Stimulated activated CD4-positive, alpha-beta T cell treated with anti-CD3 and anti-CD28 coated beads, TNF-alpha, amount 100 ng/mL, for 48 hours (primary cell): ENCODE measurements around the gene GAST.
"Not testable (repeated sequence)": the region's sequence is repeated elsewhere in the genome, so short reads cannot be mapped to it uniquely, and the experiment has no call there.

Experiments used
- DNase-seq, 3 donors: peaks; one replicate each; pipeline ENCODE4 v3.0.0-alpha.2; 2020; ENCODE audit warnings: low read depth in 3 of 3

GAST gene

DNA sequence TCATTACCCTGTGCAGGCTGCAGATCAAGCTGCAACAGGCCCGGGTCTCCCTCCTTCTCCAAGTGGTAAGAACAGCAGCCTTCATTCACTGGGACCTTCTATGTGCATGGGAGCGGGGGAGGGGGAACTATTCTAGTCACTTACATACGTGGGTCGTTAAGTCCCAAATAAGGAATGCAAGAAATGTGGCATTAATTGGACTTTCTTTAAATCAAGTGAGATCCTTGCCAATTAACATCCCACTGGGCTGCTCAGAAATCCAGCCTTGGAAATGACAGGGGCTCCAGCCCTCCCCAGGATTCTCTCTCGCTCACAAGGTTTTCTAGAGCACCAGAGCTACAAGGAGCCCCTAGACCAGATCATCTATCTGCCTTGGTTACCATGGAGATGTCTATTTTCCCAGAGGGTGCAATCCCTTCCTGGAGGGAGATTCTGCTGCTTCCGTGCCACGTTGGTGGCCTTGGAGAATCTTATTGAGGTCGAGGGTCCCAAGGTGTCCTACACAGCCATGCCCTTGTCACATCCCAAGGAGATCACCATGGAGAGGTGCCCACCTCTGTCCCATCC, 28.6 kb upstream of the GAST start:
- no peak for DNase-seq

DNA sequence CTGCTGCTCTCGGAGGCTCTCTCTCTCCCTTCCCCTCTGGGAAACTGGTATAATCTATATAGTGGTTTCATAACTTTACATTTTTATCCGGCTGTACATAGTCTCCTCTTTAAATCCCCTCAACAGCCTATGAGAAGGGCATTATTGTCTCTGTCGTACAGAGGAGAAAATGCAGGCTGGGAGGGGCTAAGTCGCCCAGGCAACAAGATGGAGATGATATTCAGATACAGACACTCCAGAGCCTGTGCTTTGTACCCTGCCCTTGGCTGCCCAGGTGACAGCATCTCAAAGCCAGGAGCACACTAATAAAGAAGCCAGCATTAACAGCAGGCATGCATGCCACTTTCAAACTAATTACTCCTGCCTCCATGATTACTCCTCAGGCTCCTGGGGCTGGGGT, 28.1 kb upstream of the GAST start:
- DNase-seq, result no peak

DNA sequence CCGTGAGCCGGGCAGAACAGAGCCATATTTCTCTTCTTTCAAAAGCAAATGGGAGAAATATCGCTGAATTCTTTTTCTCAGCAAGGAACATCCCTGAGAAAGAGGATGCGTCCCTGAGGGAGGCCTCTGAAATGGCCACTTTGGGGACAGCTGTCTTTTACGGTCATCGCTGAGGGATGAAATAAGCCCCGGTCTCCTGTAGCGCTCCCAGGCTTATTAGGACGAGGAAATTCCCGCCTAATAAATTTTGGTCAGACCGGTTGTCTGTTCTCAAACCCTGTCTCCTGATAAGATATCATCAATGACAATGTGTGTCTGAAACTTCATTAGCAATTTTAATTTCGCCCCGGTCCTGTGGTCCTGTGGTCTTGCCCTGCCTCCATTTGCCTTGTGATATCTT, 26.4 kb upstream of the GAST start:
- DNase-seq, result not testable (repeated sequence)

DNA sequence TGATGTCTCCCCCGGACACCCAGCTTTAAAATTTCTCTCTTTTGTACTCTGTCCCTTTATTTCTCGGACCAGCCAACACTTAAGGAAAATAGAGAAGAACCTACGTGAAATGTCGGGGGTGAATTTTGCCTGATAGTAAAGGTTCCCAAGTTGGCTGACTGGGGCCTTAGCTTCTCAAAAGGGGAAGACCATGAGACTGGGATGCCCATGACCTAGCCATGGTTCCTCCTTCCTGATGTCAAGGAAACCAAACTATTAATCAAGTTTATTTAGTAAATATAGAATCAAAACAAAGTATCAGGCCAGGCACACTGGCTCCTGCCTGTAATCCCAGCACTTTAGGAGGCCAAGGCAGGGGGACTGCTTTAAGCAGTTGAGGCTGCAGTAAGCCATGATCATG, 25.9 kb upstream of the GAST start:
- DNase-seq, result no peak

DNA sequence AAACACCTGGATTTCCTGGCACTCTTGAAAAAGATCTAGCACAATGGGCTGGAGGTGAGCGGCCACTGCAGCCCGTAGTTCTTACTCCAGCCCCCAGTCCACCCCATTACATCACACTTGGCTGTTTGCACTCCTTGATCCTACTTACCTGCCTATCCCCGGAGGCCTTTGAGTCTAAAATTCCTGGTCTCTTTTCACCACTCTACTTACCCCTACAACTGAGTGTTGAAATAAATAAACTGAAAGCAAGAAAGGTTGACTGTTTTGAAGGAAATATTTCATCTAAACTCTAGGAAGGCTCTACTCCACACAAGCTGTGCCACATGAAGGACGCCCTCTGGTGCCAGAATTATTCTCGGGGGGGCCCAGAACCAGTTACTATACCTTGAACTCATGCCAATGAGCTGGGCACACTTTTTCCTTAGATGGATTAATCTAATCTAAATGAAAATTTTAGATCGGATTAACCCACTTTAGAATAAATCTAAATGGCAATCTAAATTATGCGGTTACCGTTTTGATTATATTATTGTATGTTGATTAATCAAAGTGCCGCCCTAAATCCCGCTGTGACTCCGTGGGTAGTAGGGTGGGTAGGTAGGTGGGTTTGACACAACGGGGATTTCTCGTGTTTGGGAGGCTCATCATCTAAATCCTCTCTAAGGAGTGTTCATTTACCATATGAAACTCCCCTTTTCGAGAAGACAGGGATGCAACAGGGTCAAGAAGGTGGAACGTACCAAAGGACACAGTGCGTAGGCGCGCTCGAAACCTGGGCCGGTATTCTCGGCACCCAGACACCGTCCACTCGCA, 24.1 kb upstream of the GAST start:
- DNase-seq, result peak in 1 of 3 donors; percentile 47

DNA sequence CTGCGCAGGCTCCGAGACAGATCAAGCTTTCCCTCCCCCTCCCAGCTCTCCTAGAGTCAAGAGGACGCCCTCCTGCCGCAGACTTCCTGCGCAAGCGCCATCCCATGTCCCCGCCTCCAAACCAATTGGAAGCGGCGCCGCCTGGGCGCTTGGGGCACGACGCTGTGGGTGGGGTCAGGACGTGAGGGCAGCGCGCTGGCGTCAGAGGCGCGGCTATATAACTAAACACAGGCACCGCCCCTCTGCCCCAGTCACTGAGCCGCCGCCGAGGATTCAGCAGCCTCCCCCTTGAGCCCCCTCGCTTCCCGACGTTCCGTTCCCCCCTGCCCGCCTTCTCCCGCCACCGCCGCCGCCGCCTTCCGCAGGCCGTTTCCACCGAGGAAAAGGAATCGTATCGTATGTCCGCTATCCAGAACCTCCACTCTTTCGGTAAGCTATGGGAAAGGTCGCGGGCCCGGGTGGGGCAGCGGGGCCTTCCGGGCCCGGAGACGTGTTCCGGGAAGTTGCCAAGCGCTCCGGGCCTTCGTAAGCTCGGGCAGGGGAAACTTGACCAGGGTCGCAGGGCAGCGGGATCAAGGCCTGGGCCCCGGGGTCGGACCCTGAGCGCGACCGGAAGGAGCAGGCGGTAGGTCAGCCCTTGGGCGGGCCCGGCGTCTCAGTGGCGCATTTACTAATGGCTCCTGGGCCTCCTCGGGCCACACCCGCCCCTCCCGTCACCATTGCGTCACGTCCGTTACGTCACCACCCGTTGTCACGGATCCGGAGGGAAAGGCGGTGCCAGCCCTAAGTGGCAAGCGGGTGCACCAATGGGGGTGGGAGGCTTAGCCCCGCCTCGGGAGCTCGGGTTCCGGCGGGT, 23.3 kb upstream of the GAST start, which contains the start of gene EIF1:
Gene EIF1, plus strand, starts transcription at position 245 of the 856 bp plus-strand sequence. Its CDS starts 154 bp downstream, at position 399.
- DNase-seq, result peak; percentile 100

DNA sequence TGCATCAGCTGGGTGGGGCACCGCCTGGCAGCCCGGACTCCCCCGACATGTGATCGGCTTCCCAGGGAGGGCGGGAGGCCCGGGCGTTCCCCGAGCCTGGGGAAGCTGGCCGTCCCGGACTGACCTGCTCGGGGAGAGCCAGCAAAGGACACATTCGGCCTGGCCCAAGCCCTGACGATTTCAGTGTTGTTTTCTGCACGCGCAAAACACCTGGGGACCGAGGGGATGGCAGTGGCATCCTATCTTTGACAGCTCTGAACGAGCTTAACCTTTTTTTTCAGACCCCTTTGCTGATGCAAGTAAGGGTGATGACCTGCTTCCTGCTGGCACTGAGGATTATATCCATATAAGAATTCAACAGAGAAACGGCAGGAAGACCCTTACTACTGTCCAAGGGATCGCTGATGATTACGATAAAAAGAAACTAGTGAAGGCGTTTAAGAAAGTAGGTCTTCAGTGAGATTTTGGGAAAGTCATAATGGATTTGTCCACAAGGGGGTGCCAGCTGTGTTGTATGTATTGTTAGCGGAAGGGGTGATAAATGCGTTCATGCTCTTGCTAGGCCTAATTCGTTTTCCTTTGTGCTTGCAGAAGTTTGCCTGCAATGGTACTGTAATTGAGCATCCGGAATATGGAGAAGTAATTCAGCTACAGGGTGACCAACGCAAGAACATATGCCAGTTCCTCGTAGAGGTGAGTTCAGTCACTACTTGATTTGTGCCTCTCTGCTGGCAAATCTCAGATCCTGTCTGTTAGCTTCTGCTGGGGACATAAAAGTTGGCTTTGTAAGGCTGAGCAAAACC, 22.4 kb upstream of the GAST start:
- DNase-seq, result peak in 1 of 3 donors; percentile 53

DNA sequence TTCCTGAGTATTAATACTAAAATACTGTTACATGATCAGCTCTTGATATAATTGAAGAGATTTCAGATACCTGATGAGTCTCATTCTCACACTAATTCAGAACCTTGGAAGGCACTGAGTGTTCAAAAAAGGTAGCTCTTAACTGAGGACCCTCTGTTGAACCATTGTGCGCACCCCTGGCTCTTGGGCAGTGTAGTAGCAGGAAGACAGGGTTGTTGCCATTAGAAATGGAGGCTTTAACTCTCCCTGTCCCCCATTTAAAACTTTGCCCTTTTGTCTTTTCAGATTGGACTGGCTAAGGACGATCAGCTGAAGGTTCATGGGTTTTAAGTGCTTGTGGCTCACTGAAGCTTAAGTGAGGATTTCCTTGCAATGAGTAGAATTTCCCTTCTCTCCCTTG, 21.6 kb upstream of the GAST start:
- DNase-seq, result no peak

DNA sequence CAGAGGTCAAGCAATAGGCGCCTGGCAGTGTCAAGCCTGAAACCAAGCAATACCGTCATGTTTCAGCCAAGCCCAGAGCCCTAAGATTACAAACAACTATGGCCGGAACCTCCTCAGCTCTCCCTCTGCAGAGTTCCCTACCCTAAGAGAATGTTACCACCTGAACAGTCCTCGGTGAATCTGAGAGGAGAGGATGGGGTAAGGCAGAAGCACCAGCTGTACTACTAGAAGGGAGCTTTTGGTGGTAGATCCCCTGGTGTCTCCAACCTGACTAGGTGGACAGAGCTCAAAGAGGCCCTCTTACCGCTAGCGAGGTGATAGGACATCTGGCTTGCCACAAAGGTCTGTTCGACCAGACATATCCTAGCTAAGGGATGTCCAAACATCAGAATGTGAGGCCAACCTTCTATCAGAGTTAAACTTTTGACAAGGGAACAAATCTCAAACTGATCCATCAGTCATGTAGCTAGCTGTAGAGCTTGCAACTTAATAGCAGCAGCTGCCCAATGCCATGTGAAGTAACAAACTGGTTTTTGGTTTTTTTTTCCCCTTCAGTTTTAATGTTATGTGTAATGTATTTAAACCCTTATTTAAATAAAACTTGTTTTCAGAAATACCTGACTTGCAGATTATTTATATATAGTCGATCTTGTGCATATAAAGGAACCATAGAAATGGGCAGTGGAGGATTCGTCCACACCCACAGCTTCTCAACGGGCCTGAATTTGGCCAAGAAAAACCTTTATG, 20.9 kb upstream of the GAST start:
- no peak for DNase-seq

DNA sequence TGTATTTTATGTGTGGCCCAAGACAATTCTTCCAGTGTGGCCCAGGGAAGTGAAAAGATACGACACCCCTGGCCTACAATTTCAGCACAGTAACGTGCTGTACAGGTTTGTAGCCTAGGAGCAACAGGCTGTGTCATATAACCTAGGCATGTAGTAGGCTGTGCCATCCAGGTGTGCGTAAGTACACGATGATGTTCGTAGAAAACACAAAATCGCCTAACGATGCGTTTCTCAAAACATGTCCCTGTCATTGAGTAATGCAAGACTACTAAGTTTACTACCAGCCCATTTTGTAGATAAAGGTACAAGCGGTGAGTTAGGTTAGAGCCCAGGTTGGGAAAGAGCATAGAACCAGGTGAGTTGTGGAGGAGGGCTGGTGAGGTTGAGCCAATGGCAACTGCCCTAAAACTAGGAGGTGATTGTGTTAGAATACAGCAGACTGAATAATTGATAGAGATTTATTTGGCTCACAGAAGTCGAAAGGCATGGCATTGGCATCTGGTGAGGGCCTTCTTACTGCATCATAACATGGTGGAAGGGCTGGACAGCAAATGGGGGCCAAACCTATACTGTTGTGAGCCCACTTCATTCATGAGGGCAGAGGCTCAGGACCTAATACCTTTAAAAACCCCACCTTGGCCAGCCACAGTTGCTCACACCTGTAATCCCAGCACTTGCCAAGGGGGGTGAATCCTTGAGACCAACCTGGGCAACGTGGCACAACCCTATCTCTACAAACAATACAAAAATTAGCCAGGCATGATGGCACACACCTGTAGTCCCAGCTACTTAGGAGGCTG, 19.2 kb upstream of the GAST start:
- DNase-seq, result no peak

DNA sequence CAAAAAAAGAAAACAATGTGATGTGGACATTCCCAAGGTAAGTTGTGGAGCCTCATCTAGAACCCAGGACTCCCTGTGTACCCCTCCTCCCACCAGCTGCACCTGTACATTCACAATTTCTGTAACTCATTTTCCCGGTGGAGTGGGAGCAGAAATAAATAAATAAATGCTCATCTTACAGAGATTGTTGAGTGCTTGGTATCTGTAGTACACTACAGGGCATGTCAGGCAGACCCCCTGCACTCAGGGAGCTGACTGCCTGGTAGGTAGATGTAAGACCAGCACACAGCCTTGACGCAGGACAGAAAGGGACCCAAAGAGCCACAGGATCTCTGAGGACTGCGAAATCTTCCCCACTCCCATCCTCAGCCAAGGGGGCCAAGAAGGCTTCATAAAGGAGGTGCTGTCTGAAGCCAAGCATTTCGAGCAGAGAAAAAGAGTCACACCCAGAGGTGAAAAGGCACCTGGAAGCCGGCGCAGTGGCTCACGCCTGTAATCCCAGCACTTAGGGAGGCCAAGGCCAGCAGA, 16.9 kb upstream of the GAST start:
- DNase-seq, result no peak

DNA sequence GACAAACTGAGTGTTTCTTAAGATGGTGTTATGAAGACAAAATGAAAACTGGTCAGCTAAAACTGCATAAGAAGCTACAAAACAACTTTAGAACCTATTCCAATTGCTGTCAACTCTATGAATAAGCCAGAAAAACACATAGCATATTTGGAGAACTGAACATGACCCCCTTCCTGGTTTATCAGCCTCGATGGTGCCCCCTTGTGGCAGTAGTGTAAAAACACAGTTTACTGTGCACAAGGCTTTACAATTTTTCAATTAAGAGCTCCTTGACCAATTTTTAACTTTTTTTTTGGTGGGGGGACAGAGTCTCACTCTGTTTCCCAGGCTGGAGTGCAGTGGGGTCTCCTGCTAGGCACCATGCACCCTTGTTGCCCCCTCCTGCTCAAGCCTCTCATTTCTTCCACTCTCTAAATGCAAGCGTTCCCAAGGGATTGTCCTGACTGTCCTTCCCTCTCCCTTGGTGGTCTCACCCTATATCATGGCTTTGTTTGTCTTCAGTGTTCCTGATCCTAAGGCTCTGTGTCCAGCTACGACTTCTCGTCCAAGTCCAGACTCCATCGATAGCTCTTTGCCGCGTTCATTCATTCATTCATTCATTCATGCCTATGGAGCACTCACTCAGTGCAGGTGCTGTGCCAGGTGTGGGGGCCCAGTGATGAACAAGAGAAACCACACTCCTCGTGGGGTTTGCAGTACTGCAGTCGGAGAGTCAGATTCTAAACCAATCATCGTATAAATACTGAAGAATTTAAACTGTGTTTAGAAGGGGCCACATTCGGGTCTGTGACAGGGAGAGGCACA, 16.0 kb upstream of the GAST start:
- DNase-seq, result peak; percentile 52 to 81 (median 62)

DNA sequence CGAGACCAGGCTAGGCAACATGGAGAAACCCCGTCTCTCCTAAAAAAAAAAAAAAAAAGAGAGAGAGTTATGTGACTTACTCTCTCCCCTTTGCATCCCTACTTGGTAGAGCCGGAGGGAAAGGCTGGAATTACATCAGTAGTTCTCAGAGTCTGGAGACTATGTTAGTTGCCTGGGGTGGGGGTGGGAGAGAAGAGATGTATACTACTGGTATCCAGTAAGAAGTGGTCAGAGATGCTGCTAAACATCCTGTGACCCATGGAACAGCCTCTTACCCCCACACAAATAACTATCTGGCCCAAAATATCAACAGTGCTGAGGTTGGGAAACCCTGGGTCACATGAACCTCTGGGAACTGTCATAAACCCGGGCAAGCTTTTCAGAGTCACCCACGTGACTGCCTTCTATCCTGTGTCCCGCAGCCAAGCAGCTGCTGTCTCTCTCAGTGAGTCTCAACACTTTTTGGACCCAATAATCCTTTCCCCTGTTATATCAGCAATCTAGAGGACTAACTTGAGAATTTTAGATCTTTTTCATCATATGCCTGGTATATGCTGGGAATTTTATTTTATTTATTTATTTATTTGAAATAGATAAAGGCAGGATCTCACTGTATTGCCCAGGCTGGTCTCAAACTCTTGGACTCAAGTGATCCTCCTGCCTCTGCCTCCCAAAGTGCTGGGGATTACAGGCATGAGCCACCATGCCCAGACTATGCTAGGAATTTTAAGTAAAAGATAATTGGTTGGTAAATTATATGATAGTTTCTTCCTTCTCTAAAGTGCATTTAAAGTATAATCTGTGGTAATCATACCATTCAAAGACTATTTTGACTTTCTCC, 14.8 kb upstream of the GAST start:
- DNase-seq, result no peak

DNA sequence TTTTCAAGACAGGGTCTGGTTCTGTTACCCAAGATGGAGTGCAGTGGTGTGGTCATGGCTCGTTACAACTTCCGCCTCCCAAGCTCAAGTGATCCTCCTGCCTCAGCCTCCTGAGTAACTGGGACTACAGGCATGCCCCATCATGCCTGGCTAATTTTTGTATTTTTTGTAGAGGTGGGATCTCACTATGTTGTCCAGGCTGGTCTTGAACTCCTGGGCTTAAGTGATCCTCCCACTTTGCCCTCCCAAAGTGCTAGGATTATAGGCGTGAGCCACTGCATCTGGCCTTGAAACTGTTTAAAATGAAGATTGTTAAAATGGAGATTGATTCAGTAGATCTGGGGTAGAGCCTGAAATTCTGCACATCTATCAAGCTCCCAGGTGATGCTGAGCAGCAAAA, 11.3 kb upstream of the GAST start:
- DNase-seq, result not testable (repeated sequence)

DNA sequence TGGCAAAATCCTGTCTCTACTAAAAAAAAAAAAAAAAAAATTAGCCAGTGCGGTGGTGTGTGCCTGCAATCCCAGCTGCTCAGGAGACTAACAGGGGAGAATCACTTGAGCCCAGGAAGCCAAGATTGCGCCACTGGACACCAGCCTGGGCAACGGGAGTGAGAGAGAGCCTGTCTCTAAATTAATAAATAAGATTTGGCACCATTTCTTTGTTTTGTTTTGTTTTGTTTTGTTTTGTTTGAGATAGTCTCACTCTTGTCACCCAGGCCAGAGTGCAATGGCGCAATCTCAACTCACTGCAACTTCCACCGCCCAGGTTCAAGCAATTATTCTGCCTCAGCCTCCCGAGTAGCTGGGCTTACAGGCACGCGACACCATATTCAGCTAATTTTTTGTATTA, 9.4 kb upstream of the GAST start:
- DNase-seq, result no peak

DNA sequence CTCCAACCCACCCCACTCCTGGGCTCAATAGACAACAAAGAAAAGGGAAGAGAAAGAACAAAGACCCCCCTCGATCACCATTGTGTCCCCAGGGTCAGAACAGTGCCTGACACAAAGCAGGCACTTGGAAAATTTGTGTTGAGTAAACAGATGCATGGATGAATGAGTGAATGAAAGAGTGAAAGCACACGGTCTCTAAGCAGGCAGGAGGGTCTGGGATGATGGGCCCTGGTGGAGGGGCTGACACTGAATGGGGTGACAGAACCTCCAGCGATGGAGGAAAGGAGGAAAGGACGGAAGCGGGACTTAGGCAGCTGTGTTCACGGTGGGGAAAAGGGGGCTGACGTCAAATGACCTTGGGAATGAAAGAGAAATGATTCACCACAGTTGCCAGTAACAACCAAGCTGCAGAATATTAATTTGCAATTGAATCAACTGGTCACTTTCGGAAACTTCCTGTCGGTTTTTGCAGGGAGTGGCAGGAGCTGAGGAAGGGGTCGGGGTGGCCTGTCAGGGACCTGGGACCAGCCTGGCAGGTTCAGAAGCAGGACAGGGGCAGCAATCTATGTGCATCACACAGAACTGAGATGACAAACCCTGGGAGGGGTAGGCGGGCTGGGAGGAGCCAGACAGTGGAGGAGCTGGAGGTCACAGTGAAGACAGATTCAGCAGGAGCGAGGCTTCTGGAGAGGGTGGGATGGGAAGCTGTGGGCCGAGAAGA, 6.7 kb upstream of the GAST start:
- DNase-seq, result no peak
